H1 (cell line): ENCODE results near the gene TNS1. TPM values are rescaled to one million over a fixed set of nuclear protein-coding genes. Genes with fewer than 3 reads are reported as not detected.

Experiments
- CTCF ChIA-PET: fragments of 300-600 bp; sonication (Branson Sonifier 250); formaldehyde crosslinking; loops from one replicate; lab custom pipeline; 2021; ENCODE audit not compliant: partially characterized antibody; lab: Charles Lee
- POLR2A ChIA-PET: fragments of 300-600 bp; sonication (Branson Sonifier 250); formaldehyde crosslinking; loops from one replicate; lab custom pipeline; 2021; ENCODE audit warnings: inconsistent platforms; ENCODE audit not compliant: partially characterized antibody; lab: Charles Lee
- DNase-seq, 2 experiments: peaks; one replicate each; pipeline versions ENCODE4 v3.0.0 to v3.0.0-alpha.2; 2010 to 2022; ENCODE audit warnings: low spot score in 2 of 2, low read depth in 1 of 2, mixed read lengths in 1 of 2
- FAIRE-seq: peaks from 2 replicates; lab custom pipeline; 2011; peaks lifted over from hg19 to GRCh38; lab: Jason Lieb, UNC
- H2AFZ ChIP-seq: 2 replicates; pipeline ENCODE4 v1.8.1; 2012; ENCODE audit warnings: low read length, inconsistent platforms
- H2AK5ac ChIP-seq: 2 replicates; pipeline ENCODE4 v1.6.1; 2013; ENCODE audit warnings: low read depth, low read length
- H2BK120ac ChIP-seq: replicated peaks from 2 replicates; pipeline ENCODE3; 2013; ENCODE audit warnings: low read depth, low read length, inconsistent platforms
- H2BK12ac ChIP-seq: 2 replicates; pipeline ENCODE4 v1.6.1; 2013; ENCODE audit warnings: low read depth, low read length
- H2BK15ac ChIP-seq: 2 replicates; pipeline ENCODE4 v1.6.1; 2013; ENCODE audit warnings: low read length
- H2BK20ac ChIP-seq: 2 replicates; pipeline ENCODE4 v1.6.1; 2013; ENCODE audit warnings: low read length
- H2BK5ac ChIP-seq: 2 replicates; pipeline ENCODE4 v1.6.1; 2013; ENCODE audit warnings: low read depth, low read length
- H3K14ac ChIP-seq: 2 replicates; pipeline ENCODE4 v1.6.1; 2013; ENCODE audit warnings: inconsistent platforms; ENCODE audit not compliant: insufficient read length
- H3K18ac ChIP-seq: 2 replicates; pipeline ENCODE4 v1.6.1; 2013; ENCODE audit warnings: low read length; ENCODE audit errors: extremely low read depth
- H3K23ac ChIP-seq: 2 replicates; pipeline ENCODE4 v1.6.1; 2013; ENCODE audit warnings: inconsistent platforms; ENCODE audit not compliant: insufficient read length
- H3K23me2 ChIP-seq: 2 replicates; pipeline ENCODE4 v1.6.1; 2013; ENCODE audit warnings: low read depth, low read length
- H3K27ac ChIP-seq: 2 replicates; pipeline ENCODE4 v1.6.1; 2011; ENCODE audit warnings: low read depth, low read length, inconsistent platforms
- H3K27me3 ChIP-seq, 4 experiments: replicated peaks in 1 of 4; 1 replicate in 1 of 4; 2 replicates in 3 of 4; pipeline versions ENCODE4 v1.6.1 to v1.8.1; 2011 to 2013; ENCODE audit warnings: low read length in 3 of 4, mild to moderate bottlenecking in 3 of 4, inconsistent platforms in 2 of 4, mixed read lengths in 2 of 4, moderate library complexity in 1 of 4; ENCODE audit not compliant: control insufficient read depth in 3 of 4, insufficient read depth in 3 of 4; ENCODE audit errors: extremely low read depth in 1 of 4
- H3K36me3 ChIP-seq, 4 experiments: 2 replicates each; pipeline versions ENCODE4 v1.6.1 to v1.8.1; 2011 to 2013; ENCODE audit warnings: mild to moderate bottlenecking in 4 of 4, low read length in 3 of 4, moderate library complexity in 2 of 4, control low read depth in 1 of 4, inconsistent platforms in 1 of 4; ENCODE audit not compliant: insufficient read depth in 4 of 4, control insufficient read depth in 2 of 4
- H3K4ac ChIP-seq: replicated peaks from 2 replicates; pipeline ENCODE3; 2013; ENCODE audit warnings: low read length, low read depth, mixed read lengths, inconsistent platforms; ENCODE audit not compliant: insufficient read length
- H3K4me1 ChIP-seq, 4 experiments: replicated peaks in 1 of 4; 1 replicate in 1 of 4; 2 replicates in 3 of 4; pipeline versions ENCODE4 v1.6.1 to v1.8.1; 2011 to 2013; ENCODE audit warnings: low read length in 3 of 4, inconsistent platforms in 2 of 4, mixed read lengths in 1 of 4; ENCODE audit not compliant: insufficient read depth in 4 of 4, control insufficient read depth in 3 of 4
- H3K4me2 ChIP-seq, 2 experiments: 2 replicates each; pipeline versions ENCODE4 v1.6.1 to v1.8.1; 2011 to 2013; ENCODE audit warnings: low read depth in 2 of 2, low read length in 2 of 2, control low read depth in 1 of 2, inconsistent platforms in 1 of 2, mild to moderate bottlenecking in 1 of 2; ENCODE audit not compliant: insufficient read depth in 1 of 2
- H3K4me3 ChIP-seq, 4 experiments: fragments of 200-600, 300-600 bp in 1 of 4; sonication (generic), shearing (Covaris generic), sonication (Bioruptor Twin) in 1 of 4; 2 replicates each; pipeline versions ENCODE4 v1.5.1 to v1.8.1; 2011 to 2016; ENCODE audit warnings: low read length in 4 of 4, low read depth in 3 of 4, control low read depth in 2 of 4, inconsistent platforms in 2 of 4, mild to moderate bottlenecking in 2 of 4, mixed read lengths in 1 of 4, moderate library complexity in 1 of 4; ENCODE audit not compliant: insufficient read depth in 2 of 4; ENCODE audit errors: extremely low read depth in 1 of 4
- H3K56ac ChIP-seq: replicated peaks from 2 replicates; pipeline ENCODE3; 2013; ENCODE audit warnings: low read depth, mild to moderate bottlenecking, mixed read lengths, low read length, inconsistent platforms; ENCODE audit not compliant: insufficient read length
- H3K79me1 ChIP-seq: 2 replicates; pipeline ENCODE4 v1.6.1; 2013; ENCODE audit warnings: low read depth, low read length, control low read depth
- H3K79me2 ChIP-seq, 2 experiments: 2 replicates each; pipeline versions ENCODE4 v1.6.1 to v1.8.1; 2012 to 2013; ENCODE audit warnings: low read length in 2 of 2, mild to moderate bottlenecking in 2 of 2, inconsistent platforms in 1 of 2; ENCODE audit not compliant: insufficient read depth in 2 of 2, control insufficient read depth in 1 of 2
- H3K9ac ChIP-seq, 4 experiments: replicated peaks in 1 of 4; 1 replicate in 1 of 4; 2 replicates in 3 of 4; pipeline versions ENCODE4 v1.6.1 to v1.8.1; 2011 to 2013; ENCODE audit warnings: low read depth in 3 of 4, low read length in 3 of 4, control low read depth in 2 of 4, mild to moderate bottlenecking in 2 of 4, moderate library complexity in 2 of 4, inconsistent platforms in 1 of 4; ENCODE audit errors: extremely low read depth in 1 of 4
- H3K9me3 ChIP-seq, 2 experiments: 2 replicates each; pipeline versions ENCODE4 v1.6.1 to v1.8.1; 2012 to 2013; ENCODE audit warnings: mild to moderate bottlenecking in 2 of 2, moderate library complexity in 2 of 2, control low read depth in 1 of 2, inconsistent platforms in 1 of 2, low read depth in 1 of 2, low read length in 1 of 2, mixed read lengths in 1 of 2; ENCODE audit not compliant: insufficient read depth in 2 of 2
- H4K20me1 ChIP-seq, 2 experiments: replicated peaks in 1 of 2; 2 replicates each; pipeline versions ENCODE3 to v1.8.1; 2011 to 2013; ENCODE audit warnings: inconsistent platforms in 2 of 2, low read length in 2 of 2, mild to moderate bottlenecking in 1 of 2; ENCODE audit not compliant: insufficient read depth in 2 of 2, control insufficient read depth in 1 of 2
- H4K5ac ChIP-seq: 2 replicates; pipeline ENCODE4 v1.6.1; 2013; ENCODE audit warnings: low read length, low read depth, mixed read lengths, inconsistent platforms; ENCODE audit not compliant: insufficient read length
- H4K8ac ChIP-seq: 2 replicates; pipeline ENCODE4 v1.8.0; 2013; ENCODE audit warnings: mild to moderate bottlenecking, moderate library complexity, low read length, inconsistent platforms; ENCODE audit not compliant: insufficient read depth; ENCODE audit errors: extremely low read depth
- H4K91ac ChIP-seq: replicated peaks from 2 replicates; pipeline ENCODE3; 2013; ENCODE audit warnings: low read length, mixed read lengths, inconsistent platforms; ENCODE audit not compliant: insufficient read length
- SP2 ChIP-seq: IDR thresholded peaks from 2 replicates; pipeline ENCODE4 v1.6.1; 2012; ENCODE audit warnings: mild to moderate bottlenecking, low read length, inconsistent platforms
- WGBS, 2 experiments: shearing (Covaris generic) in 1 of 2; methylation state at CpG; one replicate each; pipeline versions ENCODE4 v1.1.6 to v1.1.7; 2013 to 2015; ENCODE audit warnings: low lambda C conversion rate in 2 of 2, mixed read lengths in 2 of 2, inconsistent platforms in 1 of 2, low coverage in 1 of 2, missing lambda C conversion rate in 1 of 2; ENCODE audit not compliant: insufficient replicate concordance in 2 of 2, insufficient coverage in 1 of 2, insufficient read length in 1 of 2; ENCODE audit errors: extremely low coverage in 1 of 2, missing lambda C conversion rate in 1 of 2; 5-methylcytosine and 5-hydroxymethylcytosine counted together
- polyA plus RNA-seq, 7 experiments: library from polyadenylated mRNA; depleted of rRNA in 3 of 7; stranded (reverse) in 5 of 7; unstranded in 2 of 7; fragments of >200 nt in 5 of 7; fragments of 200-250 nt in 2 of 7; gene quantifications; 1 replicate in 5 of 7; 2 replicates in 1 of 7; 4 replicates in 1 of 7; pipeline versions ENCODE4 v1.2.1 to v1.2.3, GENCODE V29; 2011 to 2013; ENCODE audit warnings: missing spikeins in 2 of 7, mixed read lengths in 2 of 7
- total RNA-seq: library from RNA; stranded (reverse); fragmentation: NEBNext Ultra II Directional; extraction: Animal tissue kit (Norgen Biotek cat#: 25700); gene quantifications from 2 replicates; pipeline ENCODE4 v1.2.1, GENCODE V29; 2021

The TNS1 gene
- total and polyA plus RNA-seq, 2 of the 8 experiments (the other 6 are each of a cell fraction or from before 2014, with no cell fraction given), result 1.5 to 5.1 TPM

DNA sequence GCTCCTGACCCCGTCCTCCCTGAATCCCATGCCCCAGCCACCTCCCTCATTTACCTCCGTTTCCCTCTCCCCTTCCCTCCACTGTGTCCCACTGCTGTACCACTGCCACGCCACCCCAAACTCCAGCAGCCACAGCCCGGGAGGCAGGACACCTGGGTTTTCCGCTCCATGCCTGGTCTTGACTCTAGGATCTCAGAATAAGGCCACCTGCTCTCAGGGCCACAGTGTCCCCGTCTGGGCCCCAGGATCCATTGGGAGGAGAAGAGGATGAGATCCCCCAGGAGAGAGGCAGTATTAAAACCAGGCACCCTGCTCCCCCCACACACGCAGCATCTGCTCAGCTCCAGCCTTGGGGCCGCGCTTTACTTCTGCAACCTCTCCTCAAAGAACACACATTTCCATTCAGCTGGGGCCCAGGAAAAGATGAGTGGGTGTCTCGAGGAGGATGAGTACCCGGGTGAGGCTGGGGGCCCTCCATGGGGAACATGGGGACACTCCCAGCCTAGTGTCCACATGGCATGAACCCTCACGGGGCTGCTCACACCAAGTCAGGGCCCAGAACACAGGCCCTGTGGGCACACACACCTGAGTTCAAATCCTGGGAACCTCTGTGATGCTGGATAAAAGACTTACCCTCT is 32.8 kb upstream of the TNS1 start:
- Histone ChIP-seq H2BK15ac (no peak overlapping the region), H4K20me1 (peaks cover 0 to 8% of the 10 kb centered on the region in 2 experiments), H2BK20ac (no peak overlapping the region), H3K4me1 (peaks cover 0 to 13% (median 5%) of the 10 kb centered on the region in 4 experiments; a peak in 5 of 7 replicates), H4K5ac (no peak overlapping the region), H2BK5ac (no peak overlapping the region), H3K4ac (no peak overlapping the region), H3K27ac (no peak overlapping the region), H4K8ac (peak overlapping the region; percentile 62), H3K36me3 (no peaks in the 10 kb centered on the region), H3K23ac (no peak overlapping the region), H3K79me2 (no peaks in the 10 kb centered on the region), H2AK5ac (no peak overlapping the region), H4K91ac (no peak overlapping the region), H2BK12ac (0 out of 2 replicates have a peak overlapping the region, but pooled peaks have one; percentile 17), H3K4me3 (no peak overlapping the region), H3K4me2 (no peak overlapping the region; a peak in 1 of 4 replicates), H3K14ac (no peak overlapping the region), H3K18ac (no peak overlapping the region), H2AFZ (no peak overlapping the region), H3K23me2 (peaks cover 17% of the 10 kb centered on the region; the same call in 1 of the 2 replicates), H3K27me3 (peaks cover 6 to 25% (median 20%) of the 10 kb centered on the region in 4 experiments), H3K9ac (no peak overlapping the region), H2BK120ac (no peak overlapping the region), H3K79me1 (no peaks in the 10 kb centered on the region), H3K56ac (no peak overlapping the region), H3K9me3 (no peaks in the 10 kb centered on the region)
- ChIA-PET POLR2A (no interaction called here), CTCF (interaction anchor here (0.7 to 6.3 kb wide), 14 partner anchors 8 to 250 kb away, joined by 3 to 57 read pairs (median 6); no protein-coding TSS in a partner anchor)
- FAIRE-seq (no peak), DNase-seq (no peak)
- WGBS, 2 experiments, result 82% methylated on average over 10 of the region's 12 CpGs; no CpG with 5 or more reads in 1 of the 2 experiments
- TF ChIP-seq SP2, result no peak
